OCI-LY3 (cell line): ENCODE measurements around the gene TFF3.

ENCODE experiments used
- H2AFZ ChIP-seq: fragments of 200-600, 300-600 bp; shearing (Covaris generic); 2 replicates; pipeline ENCODE4 v1.6.0; 2014; ENCODE audit warnings: antibody characterized with exemption, low read depth, low read length
- H3K27ac ChIP-seq: fragments of 200-600, 300-600 bp; sonication (generic); 2 replicates; pipeline ENCODE4 v1.5.1; 2014; ENCODE audit warnings: mild to moderate bottlenecking, low read length, moderate library complexity, mixed read lengths
- H3K27me3 ChIP-seq: fragments of 200-600, 300-600 bp; sonication (generic); 2 replicates; pipeline ENCODE4 v1.6.1; 2014; ENCODE audit warnings: low read depth, low read length, mixed read lengths
- H3K36me3 ChIP-seq: fragments of 200-600, 300-600 bp; sonication (generic); replicated peaks from 2 replicates; pipeline ENCODE3; 2014; ENCODE audit warnings: low read depth, low read length, mixed read lengths
- H3K4me1 ChIP-seq: fragments of 300-600, 200-600 bp; sonication (generic); 2 replicates; pipeline ENCODE4 v1.6.1; 2014; ENCODE audit warnings: low read length, mixed read lengths
- H3K4me2 ChIP-seq: fragments of 200-600, 300-600 bp; sonication (generic); 2 replicates; pipeline ENCODE4 v1.6.1; 2014; ENCODE audit warnings: low read length, mixed read lengths
- H3K4me3 ChIP-seq: fragments of 300-600, 200-600 bp; sonication (generic); 2 replicates; pipeline ENCODE4 v1.5.1; 2014; ENCODE audit warnings: antibody characterized with exemption, mild to moderate bottlenecking, low read length, moderate library complexity
- H3K79me2 ChIP-seq: fragments of 300-600, 200-600 bp; shearing (Covaris generic); 2 replicates; pipeline ENCODE4 v1.6.1; 2014; ENCODE audit warnings: mild to moderate bottlenecking, low read length, mixed read lengths
- H3K9ac ChIP-seq: fragments of 300-600, 200-600 bp; shearing (Covaris generic); 2 replicates; pipeline ENCODE4 v1.6.0; 2014; ENCODE audit warnings: mild to moderate bottlenecking, low read length, moderate library complexity
- H3K9me3 ChIP-seq: fragments of 200-600, 300-600 bp; shearing (Covaris generic); 2 replicates; pipeline ENCODE4 v1.6.1; 2014; ENCODE audit warnings: low read length, mixed read lengths; ENCODE audit not compliant: insufficient read depth
- H4K20me1 ChIP-seq: fragments of 200-600, 300-600 bp; sonication (generic); 2 replicates; pipeline ENCODE4 v1.6.1; 2016; ENCODE audit warnings: low read length, mixed read lengths; ENCODE audit not compliant: insufficient read depth
- CTCF ChIP-seq: fragments of 200-600, 300-600 bp; sonication (generic); IDR thresholded peaks from 2 replicates; pipeline ENCODE4 v1.5.1; 2014; ENCODE audit warnings: antibody characterized with exemption, low read length, low read depth
- EZH2phosphoT487 ChIP-seq: fragments of 200-600 bp; shearing (Covaris generic); IDR thresholded peaks from 2 replicates; pipeline ENCODE4 v1.6.1; 2018; ENCODE audit warnings: antibody characterized with exemption, mixed run types, low read depth

TFF3 gene

GRCh38 chr21:42282715-42283114 lies 32.5 kb downstream of the TFF3 start:
- no peaks in the 10 kb centered on the region for H4K20me1 ChIP-seq
- no peaks in the 10 kb centered on the region for H3K9me3 ChIP-seq
- H3K4me3 ChIP-seq, result no peak overlapping the region
- no peak for TF ChIP-seq EZH2phosphoT487
- no peak for TF ChIP-seq CTCF
- no peak overlapping the region for H3K4me2 ChIP-seq
- peaks cover 19% of the 10 kb centered on the region; the same call in 1 of the 2 replicates for H3K27me3 ChIP-seq
- no peaks in the 10 kb centered on the region for H3K36me3 ChIP-seq
- H3K4me1 ChIP-seq, result peaks cover 37% of the 10 kb centered on the region
- no peaks in the 10 kb centered on the region for H3K79me2 ChIP-seq
- H2AFZ ChIP-seq, result no peak overlapping the region
- no peak overlapping the region for H3K9ac ChIP-seq
- no peak overlapping the region for H3K27ac ChIP-seq

GRCh38 chr21:42282021-42282420 lies 33.2 kb downstream of the TFF3 start:
- Histone ChIP-seq H3K9ac (no peak overlapping the region), H3K4me2 (no peak overlapping the region), H4K20me1 (no peaks in the 10 kb centered on the region), H3K27ac (no peak overlapping the region), H3K9me3 (no peaks in the 10 kb centered on the region), H3K79me2 (no peaks in the 10 kb centered on the region), H2AFZ (no peak overlapping the region), H3K4me3 (no peak overlapping the region), H3K4me1 (peaks cover 30% of the 10 kb centered on the region), H3K27me3 (peaks cover 12% of the 10 kb centered on the region; the same call in 1 of the 2 replicates), H3K36me3 (no peaks in the 10 kb centered on the region)
- TF ChIP-seq CTCF (no peak), EZH2phosphoT487 (no peak)

- no peaks in the 10 kb centered on the region for H3K79me2 ChIP-seq
- TF ChIP-seq CTCF (no peak), EZH2phosphoT487 (no peak)
Measured at GRCh38 chr21:42281181-42281680, 34.0 kb downstream of the TFF3 start.

GRCh38 chr21:42280356-42281180 lies 34.6 kb downstream of the TFF3 start:
- TF ChIP-seq EZH2phosphoT487 (no peak), CTCF (no peak)
- Histone ChIP-seq H3K9ac (no peak overlapping the region), H3K9me3 (no peaks in the 10 kb centered on the region), H3K36me3 (no peaks in the 10 kb centered on the region), H3K4me1 (peaks cover 16% of the 10 kb centered on the region), H3K4me3 (no peak overlapping the region), H2AFZ (no peak overlapping the region), H3K27ac (no peak overlapping the region), H3K79me2 (no peaks in the 10 kb centered on the region), H3K27me3 (peaks cover 10% of the 10 kb centered on the region; the same call in 1 of the 2 replicates), H4K20me1 (no peaks in the 10 kb centered on the region), H3K4me2 (no peak overlapping the region)

More at GRCh38 chr21:42281181-42281680, 34.0 kb downstream of the TFF3 start:
- peaks cover 22% of the 10 kb centered on the region for H3K4me1 ChIP-seq
- H3K27me3 ChIP-seq, result peaks cover 10% of the 10 kb centered on the region; the same call in 1 of the 2 replicates
- H3K36me3 ChIP-seq, result no peaks in the 10 kb centered on the region
- H3K4me2 ChIP-seq, result no peak overlapping the region
- H2AFZ ChIP-seq, result no peak overlapping the region
- no peaks in the 10 kb centered on the region for H3K9me3 ChIP-seq
- no peaks in the 10 kb centered on the region for H4K20me1 ChIP-seq
- H3K4me3 ChIP-seq, result no peak overlapping the region
- H3K27ac ChIP-seq, result no peak overlapping the region
- H3K9ac ChIP-seq, result no peak overlapping the region
